ENCODE measurements around the gene CHCHD3.

- no peak for TF ChIP-seq CTCF (optimal IDR thresholded peaks at IDR 0.05 in 1 of 3, IDR thresholded peaks at IDR 0.05 in 1 of 3, conservative IDR thresholded peaks at IDR 0.05 in 1 of 3; ENCODE audit: extremely low read depth in 1 of 3, insufficient read depth in 2 of 3, low read length in 3 of 3)
- TF ChIP-seq EZH2 (IDR thresholded peaks at IDR 0.05; ENCODE audit: low read length), result no peak
Observed at GRCh38 chr7:132755538-132756483, 326.1 kb downstream of the CHCHD3 start.
